Measurements from ENCODE around the gene GATA1. TPM values are rescaled to one million over a fixed set of nuclear protein-coding genes. Genes with fewer than 3 reads are reported as not detected.

The GATA1 gene
- total RNA-seq, 3 donors from 2014 or later: not detected

DNA sequence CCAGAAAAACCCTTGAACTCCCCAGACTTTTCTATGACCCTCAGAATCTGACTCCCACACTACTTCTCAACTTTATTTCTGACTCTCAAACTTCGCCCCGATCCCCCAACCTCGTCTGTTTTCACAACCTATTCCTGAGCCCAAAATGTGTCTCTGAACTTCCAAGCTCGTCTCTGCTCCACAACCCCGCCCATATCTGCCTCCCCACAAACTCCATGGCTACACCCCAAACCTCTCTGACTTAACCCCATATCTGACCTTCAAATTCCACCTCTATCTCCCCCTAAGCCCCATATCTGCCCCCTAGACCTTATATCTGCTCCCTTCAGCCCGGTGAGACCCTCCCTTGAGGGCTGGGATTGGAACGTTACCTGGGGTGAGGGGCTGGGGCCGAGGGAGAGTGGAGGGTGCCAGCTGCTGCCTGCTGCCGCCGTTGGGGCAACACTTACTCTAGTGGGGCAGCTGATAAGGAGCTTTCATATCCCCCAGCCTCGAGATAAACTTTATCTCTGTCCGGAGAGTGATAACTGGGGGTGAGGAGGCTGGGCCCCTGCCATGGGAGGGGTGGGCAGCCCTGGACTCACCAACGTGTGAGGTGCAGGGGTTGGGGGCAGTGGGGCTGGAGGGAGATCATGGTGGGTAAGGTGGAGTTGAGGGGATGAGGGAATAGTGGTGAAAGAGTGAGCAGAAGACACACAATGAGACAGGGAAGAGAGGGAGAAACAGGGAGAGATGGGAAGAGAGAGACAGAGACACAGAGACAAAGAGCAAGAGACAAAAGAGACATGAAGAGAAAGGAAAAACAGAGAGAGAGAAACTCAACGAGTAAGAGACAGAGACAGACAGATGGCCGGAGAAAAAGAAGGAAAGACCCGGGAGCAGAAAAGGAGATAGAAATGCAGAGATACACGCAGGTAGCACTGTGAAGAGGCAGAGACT, 1.4 kb downstream of the GATA1 start:
- Histone ChIP-seq H3K27ac (no peak overlapping the region), H3K4me1 (no peaks in the 10 kb centered on the region), H3K4me3 (no peak overlapping the region), H3K27me3 (peaks cover 0 to 63% of the 10 kb centered on the region in 2 donors), H3K9me3 (no peaks in the 10 kb centered on the region), H3K36me3 (no peaks in the 10 kb centered on the region)
- TF ChIP-seq POLR2A (IDR thresholded peaks at IDR 0.05): no peak
- TF ChIP-seq POLR2AphosphoS5 (IDR thresholded peaks at IDR 0.05): no peak
- TF ChIP-seq, protein P1, sequence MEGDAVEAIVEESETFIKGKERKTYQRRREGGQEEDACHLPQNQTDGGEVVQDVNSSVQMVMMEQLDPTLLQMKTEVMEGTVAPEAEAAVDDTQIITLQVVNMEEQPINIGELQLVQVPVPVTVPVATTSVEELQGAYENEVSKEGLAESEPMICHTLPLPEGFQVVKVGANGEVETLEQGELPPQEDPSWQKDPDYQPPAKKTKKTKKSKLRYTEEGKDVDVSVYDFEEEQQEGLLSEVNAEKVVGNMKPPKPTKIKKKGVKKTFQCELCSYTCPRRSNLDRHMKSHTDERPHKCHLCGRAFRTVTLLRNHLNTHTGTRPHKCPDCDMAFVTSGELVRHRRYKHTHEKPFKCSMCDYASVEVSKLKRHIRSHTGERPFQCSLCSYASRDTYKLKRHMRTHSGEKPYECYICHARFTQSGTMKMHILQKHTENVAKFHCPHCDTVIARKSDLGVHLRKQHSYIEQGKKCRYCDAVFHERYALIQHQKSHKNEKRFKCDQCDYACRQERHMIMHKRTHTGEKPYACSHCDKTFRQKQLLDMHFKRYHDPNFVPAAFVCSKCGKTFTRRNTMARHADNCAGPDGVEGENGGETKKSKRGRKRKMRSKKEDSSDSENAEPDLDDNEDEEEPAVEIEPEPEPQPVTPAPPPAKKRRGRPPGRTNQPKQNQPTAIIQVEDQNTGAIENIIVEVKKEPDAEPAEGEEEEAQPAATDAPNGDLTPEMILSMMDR (IDR thresholded peaks at IDR 0.05): no peak
- intact Hi-C loops (cut with DNase I; ENCODE audit: low total_unique reads): no loop called here
- DNase-seq (ENCODE audit: low spot score in 2 of 2): no peak

DNA sequence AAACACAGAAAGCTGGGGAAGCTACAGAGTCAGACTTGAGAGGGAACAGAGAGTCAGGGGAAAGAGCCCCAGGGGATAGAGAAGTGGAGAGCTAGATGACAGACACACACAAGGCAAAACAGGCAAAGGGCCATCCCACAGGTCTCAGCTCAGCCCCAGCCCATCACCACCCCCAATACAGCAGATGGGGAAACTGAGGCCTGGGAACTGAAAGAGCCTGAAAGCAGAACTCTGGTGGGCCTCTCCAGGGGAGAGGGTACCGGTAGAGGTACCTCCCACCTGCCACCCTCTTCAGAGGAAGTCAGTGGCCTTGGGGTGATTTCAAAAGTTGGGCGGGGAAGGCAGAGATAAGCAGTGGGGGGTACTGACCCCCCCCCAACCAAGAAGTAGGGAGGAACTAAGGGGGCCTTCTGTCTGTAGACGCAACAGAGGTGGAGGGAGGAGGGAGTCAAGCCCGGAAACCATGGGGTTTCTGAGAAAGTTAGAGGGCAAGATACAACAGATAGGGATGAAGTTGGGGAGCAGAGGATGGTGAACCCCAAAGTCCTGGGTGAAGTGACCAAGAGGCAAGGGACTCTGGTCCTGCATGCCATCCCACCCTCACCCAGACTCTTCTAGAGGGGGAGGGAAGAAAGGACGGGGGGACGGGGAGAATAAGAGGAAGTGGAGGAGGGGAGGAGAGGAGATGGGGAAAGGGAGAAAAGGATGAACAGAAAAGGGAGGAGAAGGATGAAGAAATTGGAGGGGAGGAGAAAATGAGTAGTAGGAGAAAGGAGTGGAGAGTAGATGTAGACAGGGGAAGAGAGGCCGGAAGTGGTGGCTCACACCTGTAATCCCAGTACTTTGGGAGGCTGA, 3.2 kb downstream of the GATA1 start:
- Histone ChIP-seq H3K4me1 (no peaks in the 10 kb centered on the region), H3K27ac (no peak overlapping the region), H3K9me3 (no peaks in the 10 kb centered on the region), H3K4me3 (no peak overlapping the region), H3K36me3 (no peaks in the 10 kb centered on the region), H3K27me3 (peaks cover 0 to 69% of the 10 kb centered on the region in 2 donors)
- no peak for DNase-seq (ENCODE audit: low spot score in 2 of 2)
- intact Hi-C loops (cut with DNase I; ENCODE audit: low total_unique reads): no loop called here
- TF ChIP-seq, protein P1 (IDR thresholded peaks at IDR 0.05): no peak
- no peak for TF ChIP-seq POLR2AphosphoS5 (IDR thresholded peaks at IDR 0.05)
- no peak for TF ChIP-seq POLR2A (IDR thresholded peaks at IDR 0.05)

DNA sequence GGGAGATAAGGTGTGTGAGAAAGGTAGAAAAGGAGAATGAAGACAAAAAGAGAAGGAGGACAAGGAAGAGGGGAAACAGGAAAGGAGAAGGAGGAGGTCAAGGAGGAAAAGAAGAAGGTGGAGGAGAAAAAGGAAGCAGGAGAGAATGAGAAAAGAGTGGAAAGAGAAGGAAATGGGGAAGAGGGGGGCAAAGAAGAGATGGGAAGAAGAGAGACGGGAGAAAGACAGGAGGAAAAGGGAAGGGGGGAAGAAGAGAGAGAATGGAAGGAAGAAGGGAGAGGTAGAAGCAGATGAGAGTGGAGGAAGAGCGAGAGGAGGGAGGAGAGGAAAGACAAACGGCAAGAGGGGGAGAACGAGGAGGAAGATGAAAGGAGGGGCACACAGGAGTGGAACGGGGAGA, 4.1 kb downstream of the GATA1 start:
- H3K27me3 ChIP-seq: peaks cover 0 to 71% of the 10 kb centered on the region in 2 donors
- no peak for DNase-seq (ENCODE audit: low spot score in 2 of 2)
- no peaks in the 10 kb centered on the region for H3K36me3 ChIP-seq
- H3K9me3 ChIP-seq: no peaks in the 10 kb centered on the region
- intact Hi-C loops (cut with DNase I; ENCODE audit: low total_unique reads): no loop called here
- TF ChIP-seq POLR2AphosphoS5 (IDR thresholded peaks at IDR 0.05): no peak
- no peak for TF ChIP-seq POLR2A (IDR thresholded peaks at IDR 0.05)
- TF ChIP-seq, protein P1 (IDR thresholded peaks at IDR 0.05): no peak
- H3K4me1 ChIP-seq: no peaks in the 10 kb centered on the region
- no peak overlapping the region for H3K27ac ChIP-seq
- H3K4me3 ChIP-seq: no peak overlapping the region

DNA sequence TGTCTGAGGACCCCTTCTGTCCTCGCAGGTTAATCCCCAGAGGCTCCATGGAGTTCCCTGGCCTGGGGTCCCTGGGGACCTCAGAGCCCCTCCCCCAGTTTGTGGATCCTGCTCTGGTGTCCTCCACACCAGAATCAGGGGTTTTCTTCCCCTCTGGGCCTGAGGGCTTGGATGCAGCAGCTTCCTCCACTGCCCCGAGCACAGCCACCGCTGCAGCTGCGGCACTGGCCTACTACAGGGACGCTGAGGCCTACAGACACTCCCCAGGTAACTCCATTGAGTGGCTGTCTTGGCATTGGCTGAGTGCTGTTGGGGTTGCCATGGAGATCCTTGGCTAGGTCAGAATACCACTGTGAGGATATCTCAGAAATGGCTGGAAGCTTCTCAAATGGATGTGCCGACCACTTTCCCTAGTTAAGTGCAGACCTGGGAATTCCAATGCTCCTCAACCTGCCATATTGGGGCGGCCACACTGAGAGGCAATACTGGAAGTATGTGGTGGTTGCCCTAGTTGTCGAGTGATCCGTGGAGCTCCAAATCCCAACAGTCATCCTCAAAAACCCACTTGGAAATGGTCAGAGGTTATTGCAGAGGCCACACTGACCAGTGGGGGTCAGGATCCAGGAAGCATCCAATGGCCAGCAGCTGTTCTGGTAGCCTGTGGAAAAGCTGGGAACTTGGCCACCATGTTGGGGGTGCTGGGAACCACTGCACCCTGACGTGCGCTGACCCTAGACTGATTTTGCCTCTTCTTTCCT, 4.9 kb downstream of the GATA1 start:
- TF ChIP-seq, protein P1 (IDR thresholded peaks at IDR 0.05): no peak
- TF ChIP-seq POLR2A (IDR thresholded peaks at IDR 0.05): no peak
- TF ChIP-seq POLR2AphosphoS5 (IDR thresholded peaks at IDR 0.05): no peak

More for the DNA sequence above, 4.9 kb downstream of the GATA1 start:
- DNase-seq (ENCODE audit: low spot score in 2 of 2): no peak
- no peak overlapping the region for H3K4me3 ChIP-seq
- intact Hi-C loops (cut with DNase I; ENCODE audit: low total_unique reads): no loop called here
- no peaks in the 10 kb centered on the region for H3K4me1 ChIP-seq
- no peaks in the 10 kb centered on the region for H3K9me3 ChIP-seq
- peaks cover 0 to 72% of the 10 kb centered on the region in 2 donors for H3K27me3 ChIP-seq
- H3K27ac ChIP-seq: no peak overlapping the region
- H3K36me3 ChIP-seq: no peaks in the 10 kb centered on the region

Measured in breast epithelium (tissue), 4 donors.